WTC11 (cell line): ENCODE results near the gene POC1A.

ENCODE experiments used
- CREB1 ChIP-seq: sonication (generic); formaldehyde crosslinking; IDR thresholded peaks from 2 replicates; pipeline ENCODE4 v1.8.0; 2023; ENCODE audit warnings: mild to moderate bottlenecking, missing genetic modification reagents
- CTCF ChIP-seq: fragments of 200-600 bp; IDR thresholded peaks from 2 replicates; pipeline ENCODE4 v1.8.0; 2022; ENCODE audit warnings: antibody characterized with exemption
- FOXJ3 ChIP-seq: sonication (generic); formaldehyde crosslinking; IDR thresholded peaks from 2 replicates; pipeline ENCODE4 v1.9.0; 2021; ENCODE audit warnings: missing genetic modification reagents, mild to moderate bottlenecking, borderline replicate concordance
- GABPB1 ChIP-seq: sonication (generic); formaldehyde crosslinking; IDR thresholded peaks from 2 replicates; pipeline ENCODE4 v1.8.1; 2023; ENCODE audit warnings: mild to moderate bottlenecking, missing genetic modification reagents
- IRF2 ChIP-seq: sonication (generic); formaldehyde crosslinking; IDR thresholded peaks from 2 replicates; pipeline ENCODE4 v1.8.0; 2022; ENCODE audit warnings: low read depth, missing genetic modification reagents, borderline replicate concordance
- MLX ChIP-seq: sonication (generic); formaldehyde crosslinking; IDR thresholded peaks from 2 replicates; pipeline ENCODE4 v1.8.1; 2023; ENCODE audit warnings: mild to moderate bottlenecking, missing genetic modification reagents, moderate library complexity
- NR3C1 ChIP-seq: sonication (generic); formaldehyde crosslinking; conservative IDR thresholded peaks from 2 replicates; pipeline ENCODE4 v1.8.1; 2023; ENCODE audit warnings: low read depth, mild to moderate bottlenecking, missing genetic modification reagents
- SP1 ChIP-seq: sonication (generic); formaldehyde crosslinking; conservative IDR thresholded peaks from 2 replicates; pipeline ENCODE4 v1.8.1; 2022; ENCODE audit warnings: missing genetic modification reagents
- USF2 ChIP-seq: sonication (generic); formaldehyde crosslinking; IDR thresholded peaks from 2 replicates; pipeline ENCODE4 v1.8.1; 2023; ENCODE audit warnings: mild to moderate bottlenecking, missing genetic modification reagents, moderate library complexity
- ZNF317 ChIP-seq: sonication (generic); formaldehyde crosslinking; IDR thresholded peaks from 2 replicates; pipeline ENCODE4 v1.8.1; 2023; ENCODE audit warnings: low read depth, mild to moderate bottlenecking, moderate library complexity, missing genetic modification reagents, borderline replicate concordance
- ZNF671 ChIP-seq: fragments of 250-450 bp; sonication (Bioruptor Pico); IDR thresholded peaks from 2 replicates; pipeline ENCODE4 v1.8.0; 2021; ENCODE audit warnings: mild to moderate bottlenecking

- TF ChIP-seq ZNF317 (CRISPR knock-in tag) (no peak), CTCF (no peak), USF2 (CRISPR knock-in tag) (no peak), ZNF671 (CRISPR knock-in tag) (no peak), MLX (CRISPR knock-in tag) (no peak), IRF2 (CRISPR knock-in tag) (no peak), SP1 (no peak), CREB1 (no peak), GABPB1 (CRISPR knock-in tag) (no peak), NR3C1 (CRISPR knock-in tag) (no peak), FOXJ3 (CRISPR knock-in tag) (no peak)
These were observed 29.5 kb downstream of the POC1A start for GRCh38 chr3:52124766-52125165.
